Measurements from ENCODE around the gene CELF2.

Gene CELF2

GRCh38 chr10:10992961-10993714, 24.5 kb upstream of the CELF2 start:
- ATAC-seq: no peak
- TF ChIP-seq PPARA (CRISPR knock-in tag; IDR thresholded peaks at IDR 0.05; ENCODE audit: borderline replicate concordance) (no peak), ZC3H10 (CRISPR knock-in tag; IDR thresholded peaks at IDR 0.05) (no peak), TCF4 (CRISPR knock-in tag; IDR thresholded peaks at IDR 0.05; ENCODE audit: borderline replicate concordance) (no peak), BACH2 (CRISPR knock-in tag; IDR thresholded peaks at IDR 0.05; ENCODE audit: borderline replicate concordance) (no peak), CSDC2 (CRISPR knock-in tag; IDR thresholded peaks at IDR 0.05) (no peak), OSR1 (CRISPR knock-in tag; IDR thresholded peaks at IDR 0.05) (no peak)
- TF ChIP-seq, protein P1, sequence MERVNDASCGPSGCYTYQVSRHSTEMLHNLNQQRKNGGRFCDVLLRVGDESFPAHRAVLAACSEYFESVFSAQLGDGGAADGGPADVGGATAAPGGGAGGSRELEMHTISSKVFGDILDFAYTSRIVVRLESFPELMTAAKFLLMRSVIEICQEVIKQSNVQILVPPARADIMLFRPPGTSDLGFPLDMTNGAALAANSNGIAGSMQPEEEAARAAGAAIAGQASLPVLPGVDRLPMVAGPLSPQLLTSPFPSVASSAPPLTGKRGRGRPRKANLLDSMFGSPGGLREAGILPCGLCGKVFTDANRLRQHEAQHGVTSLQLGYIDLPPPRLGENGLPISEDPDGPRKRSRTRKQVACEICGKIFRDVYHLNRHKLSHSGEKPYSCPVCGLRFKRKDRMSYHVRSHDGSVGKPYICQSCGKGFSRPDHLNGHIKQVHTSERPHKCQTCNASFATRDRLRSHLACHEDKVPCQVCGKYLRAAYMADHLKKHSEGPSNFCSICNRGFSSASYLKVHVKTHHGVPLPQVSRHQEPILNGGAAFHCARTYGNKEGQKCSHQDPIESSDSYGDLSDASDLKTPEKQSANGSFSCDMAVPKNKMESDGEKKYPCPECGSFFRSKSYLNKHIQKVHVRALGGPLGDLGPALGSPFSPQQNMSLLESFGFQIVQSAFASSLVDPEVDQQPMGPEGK (CRISPR knock-in tag; IDR thresholded peaks at IDR 0.05; ENCODE audit: borderline replicate concordance): no peak

DNA sequence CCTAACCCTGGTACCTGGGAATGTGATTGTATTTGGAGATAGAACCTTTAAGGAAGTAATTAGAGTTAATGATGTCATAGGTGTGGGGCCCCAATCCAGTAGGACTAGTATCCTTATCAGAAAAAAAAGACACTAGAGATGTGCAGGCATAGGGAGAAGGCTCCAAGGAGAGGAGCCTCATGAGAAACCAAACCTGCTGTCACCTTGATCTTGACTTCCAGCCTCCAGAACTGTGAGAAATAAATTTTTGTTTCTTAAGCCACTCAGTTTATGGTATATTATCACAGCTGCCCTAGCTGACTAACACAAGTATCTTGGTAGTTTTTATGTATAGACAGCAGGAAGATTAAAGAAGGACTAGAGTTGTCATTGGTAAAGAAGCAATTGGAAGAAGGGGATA, 23.9 kb upstream of the CELF2 start:
- no peak for TF ChIP-seq CREB5 (CRISPR knock-in tag; IDR thresholded peaks at IDR 0.05; ENCODE audit: low read depth)
- no peak for TF ChIP-seq BACH2 (CRISPR knock-in tag; IDR thresholded peaks at IDR 0.05; ENCODE audit: borderline replicate concordance)
- TF ChIP-seq PPARA (CRISPR knock-in tag; IDR thresholded peaks at IDR 0.05; ENCODE audit: borderline replicate concordance): no peak
- TF ChIP-seq ISL1 (CRISPR knock-in tag; IDR thresholded peaks at IDR 0.05): no peak
- TF ChIP-seq ZC3H10 (CRISPR knock-in tag; IDR thresholded peaks at IDR 0.05): no peak
- no peak for TF ChIP-seq CSDC2 (CRISPR knock-in tag; IDR thresholded peaks at IDR 0.05)
- TF ChIP-seq, protein P1 (CRISPR knock-in tag; IDR thresholded peaks at IDR 0.05; ENCODE audit: borderline replicate concordance): no peak
- TF ChIP-seq GLIS3 (CRISPR knock-in tag; IDR thresholded peaks at IDR 0.05): no peak
- TF ChIP-seq ARNTL (CRISPR knock-in tag; IDR thresholded peaks at IDR 0.05; ENCODE audit: borderline replicate concordance, low read depth): no peak
- TF ChIP-seq, protein P2, sequence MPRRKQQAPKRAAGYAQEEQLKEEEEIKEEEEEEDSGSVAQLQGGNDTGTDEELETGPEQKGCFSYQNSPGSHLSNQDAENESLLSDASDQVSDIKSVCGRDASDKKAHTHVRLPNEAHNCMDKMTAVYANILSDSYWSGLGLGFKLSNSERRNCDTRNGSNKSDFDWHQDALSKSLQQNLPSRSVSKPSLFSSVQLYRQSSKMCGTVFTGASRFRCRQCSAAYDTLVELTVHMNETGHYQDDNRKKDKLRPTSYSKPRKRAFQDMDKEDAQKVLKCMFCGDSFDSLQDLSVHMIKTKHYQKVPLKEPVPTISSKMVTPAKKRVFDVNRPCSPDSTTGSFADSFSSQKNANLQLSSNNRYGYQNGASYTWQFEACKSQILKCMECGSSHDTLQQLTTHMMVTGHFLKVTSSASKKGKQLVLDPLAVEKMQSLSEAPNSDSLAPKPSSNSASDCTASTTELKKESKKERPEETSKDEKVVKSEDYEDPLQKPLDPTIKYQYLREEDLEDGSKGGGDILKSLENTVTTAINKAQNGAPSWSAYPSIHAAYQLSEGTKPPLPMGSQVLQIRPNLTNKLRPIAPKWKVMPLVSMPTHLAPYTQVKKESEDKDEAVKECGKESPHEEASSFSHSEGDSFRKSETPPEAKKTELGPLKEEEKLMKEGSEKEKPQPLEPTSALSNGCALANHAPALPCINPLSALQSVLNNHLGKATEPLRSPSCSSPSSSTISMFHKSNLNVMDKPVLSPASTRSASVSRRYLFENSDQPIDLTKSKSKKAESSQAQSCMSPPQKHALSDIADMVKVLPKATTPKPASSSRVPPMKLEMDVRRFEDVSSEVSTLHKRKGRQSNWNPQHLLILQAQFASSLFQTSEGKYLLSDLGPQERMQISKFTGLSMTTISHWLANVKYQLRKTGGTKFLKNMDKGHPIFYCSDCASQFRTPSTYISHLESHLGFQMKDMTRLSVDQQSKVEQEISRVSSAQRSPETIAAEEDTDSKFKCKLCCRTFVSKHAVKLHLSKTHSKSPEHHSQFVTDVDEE (CRISPR knock-in tag; IDR thresholded peaks at IDR 0.05): no peak
- no peak for TF ChIP-seq CSRNP3 (CRISPR knock-in tag; IDR thresholded peaks at IDR 0.05)
- TF ChIP-seq TCF4 (CRISPR knock-in tag; IDR thresholded peaks at IDR 0.05; ENCODE audit: borderline replicate concordance): no peak
- TF ChIP-seq TOX (CRISPR knock-in tag; IDR thresholded peaks at IDR 0.05; ENCODE audit: borderline replicate concordance): no peak
- no peak for TF ChIP-seq ZNF565 (CRISPR knock-in tag; conservative IDR thresholded peaks at IDR 0.05; ENCODE audit: low read depth)
- ATAC-seq: no peak

DNA sequence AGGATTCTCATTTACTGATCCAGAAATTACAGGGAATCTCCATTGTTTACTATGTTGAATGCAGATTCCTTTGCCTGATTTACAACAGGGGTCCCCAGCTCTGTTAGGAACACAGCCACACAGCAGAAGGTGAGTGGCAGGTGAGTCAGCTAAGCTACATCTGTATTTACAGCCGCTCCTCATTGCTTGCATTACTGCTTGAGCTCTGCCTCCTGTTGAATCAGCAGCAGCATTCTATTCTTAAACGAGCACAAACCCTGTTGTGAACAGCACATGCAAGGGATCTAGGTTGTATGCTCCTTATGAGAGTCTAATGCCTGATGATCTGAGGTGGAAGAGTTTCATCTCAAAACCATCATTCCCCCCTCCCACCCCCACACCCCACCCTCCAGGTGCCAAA, 23.3 kb upstream of the CELF2 start:
- no peak for ATAC-seq
- no peak for TF ChIP-seq RARB (CRISPR knock-in tag; IDR thresholded peaks at IDR 0.05)
- no peak for TF ChIP-seq ZFP3 (CRISPR knock-in tag; IDR thresholded peaks at IDR 0.05)

- no peak for ATAC-seq
- TF ChIP-seq TOX (CRISPR knock-in tag; IDR thresholded peaks at IDR 0.05; ENCODE audit: borderline replicate concordance): no peak
- TF ChIP-seq CSRNP3 (CRISPR knock-in tag; IDR thresholded peaks at IDR 0.05): no peak
- TF ChIP-seq ISL1 (CRISPR knock-in tag; IDR thresholded peaks at IDR 0.05): no peak
Measured at GRCh38 chr10:10995120-10995519, 22.6 kb upstream of the CELF2 start.

Data from SK-N-SH treated with all-trans-retinoic acid at 6 μM for 48 hours (cell line).